IPS-NIHi11 (cell line): ENCODE measurements around the gene EXOC2.
"Not testable (repeated sequence)": the region's sequence is repeated elsewhere in the genome, so short reads cannot be mapped to it uniquely, and the experiment has no call there.

ENCODE experiments used
- DNase-seq: peaks from one replicate; pipeline ENCODE4 v3.0.0; 2012; ENCODE audit warnings: mixed read lengths, low spot score

EXOC2 gene

GRCh38 chr6:709471-710056, 16.6 kb upstream of the EXOC2 start:
- DNase-seq: no peak

- no peak for DNase-seq
Measured at GRCh38 chr6:708237-708598, 15.3 kb upstream of the EXOC2 start.

- DNase-seq: no peak
Measured at GRCh38 chr6:707576-708236, 14.8 kb upstream of the EXOC2 start.

DNA sequence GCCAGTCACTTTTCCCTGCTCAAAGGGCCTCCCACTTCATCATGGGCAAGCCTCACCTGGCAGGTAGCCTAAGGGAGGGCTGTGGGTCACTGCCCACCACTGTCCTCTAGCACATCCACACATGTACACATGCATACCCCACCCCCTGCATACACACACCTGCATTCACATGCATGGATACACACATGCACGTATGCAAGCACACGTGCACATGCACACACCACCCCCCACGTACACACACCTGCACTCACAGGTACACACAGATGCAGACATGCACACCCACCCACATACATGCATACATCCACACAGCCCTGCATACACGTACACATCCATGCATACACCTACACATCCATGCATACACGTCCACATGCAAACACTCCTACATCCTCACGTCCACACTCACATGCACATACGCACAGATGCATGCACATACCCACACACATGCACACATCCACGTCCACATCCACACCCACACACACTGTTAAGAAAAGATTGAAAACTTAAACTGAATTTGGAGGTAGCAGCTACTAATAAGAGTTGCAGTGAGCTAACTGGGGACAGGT, 14.0 kb upstream of the EXOC2 start:
- no peak for DNase-seq

DNA sequence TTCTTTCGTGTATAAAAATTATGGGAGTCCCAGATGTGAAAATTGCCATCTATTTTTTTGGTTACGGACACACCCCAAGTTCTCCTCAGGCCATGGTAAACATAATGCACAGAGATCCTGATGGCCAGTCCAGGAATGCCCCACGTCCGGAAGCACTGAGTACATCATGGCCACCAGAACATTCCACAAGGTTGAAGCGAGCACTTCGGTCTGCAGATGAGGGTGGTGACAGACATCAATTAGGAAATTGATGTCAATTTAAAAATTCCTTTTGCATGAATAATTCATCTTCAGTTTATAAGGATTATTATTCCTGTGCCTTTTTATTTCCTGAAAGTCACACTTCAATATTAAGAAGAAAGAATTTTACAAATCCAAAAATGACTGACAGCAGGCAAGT, 13.2 kb upstream of the EXOC2 start:
- DNase-seq: no peak

- no peak for DNase-seq
Measured at GRCh38 chr6:705047-705446, 12.1 kb upstream of the EXOC2 start.

DNA sequence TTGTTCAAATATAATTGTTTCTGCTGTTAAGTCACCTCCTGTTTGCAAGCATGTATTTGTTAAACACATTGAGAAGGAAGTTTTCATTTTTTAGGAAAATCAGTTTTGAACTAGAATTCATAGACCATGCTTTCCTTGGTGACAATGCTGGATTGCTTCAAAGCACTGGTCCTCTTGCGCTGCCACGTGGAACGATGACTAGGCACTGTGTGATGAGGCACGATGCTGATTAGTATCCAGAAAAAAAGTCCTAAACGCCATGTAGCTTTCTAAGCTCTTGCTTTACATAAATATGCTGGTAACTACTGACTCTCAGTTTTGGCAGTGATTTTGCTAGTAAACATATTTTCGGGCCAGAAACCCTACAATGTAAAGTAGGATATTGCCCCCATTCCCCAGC, 11.1 kb upstream of the EXOC2 start:
- no peak for DNase-seq

- no peak for DNase-seq
Measured at GRCh38 chr6:703552-703951, 10.6 kb upstream of the EXOC2 start.

DNA sequence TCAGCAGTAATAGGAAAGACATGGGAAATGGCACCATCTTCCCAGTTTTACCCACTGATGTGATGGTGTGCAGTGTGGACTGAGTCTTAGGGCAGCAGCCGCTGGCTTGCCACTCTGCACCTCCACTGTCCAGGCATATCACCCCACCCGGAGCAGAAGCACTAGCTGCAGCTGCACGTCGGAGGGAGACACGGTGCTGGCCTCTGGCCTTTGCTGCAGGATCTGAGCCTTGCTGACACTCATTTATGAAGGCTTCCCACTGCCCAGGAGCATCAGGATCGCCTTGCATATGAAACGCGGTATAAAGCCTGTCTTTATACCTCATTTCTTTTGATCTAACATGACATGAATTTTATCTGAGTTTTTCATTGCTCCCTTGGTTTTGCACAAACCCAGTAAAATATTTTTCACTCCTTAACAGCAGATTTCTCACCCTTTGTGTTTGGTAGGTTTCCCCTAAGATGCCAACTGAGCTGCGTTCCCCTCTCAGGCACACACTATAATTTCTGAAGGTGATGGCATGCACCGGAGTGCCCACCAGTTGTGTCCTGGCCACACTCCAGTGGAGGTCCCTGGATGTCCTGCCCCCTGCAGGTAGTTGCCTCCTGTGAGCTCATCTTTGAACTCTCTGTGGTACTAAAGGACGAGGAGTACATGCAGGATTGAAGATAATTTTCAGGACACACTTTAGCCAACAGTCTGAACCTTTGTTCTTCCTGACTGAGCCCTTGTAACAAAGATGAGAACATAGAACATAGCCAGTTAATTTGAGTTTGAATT, 9.0 kb upstream of the EXOC2 start:
- peak; percentile 37 for DNase-seq

GRCh38 chr6:701215-701614, 8.3 kb upstream of the EXOC2 start:
- no peak for DNase-seq

GRCh38 chr6:700490-700889, 7.6 kb upstream of the EXOC2 start:
- DNase-seq: no peak

- no peak for DNase-seq
Measured at GRCh38 chr6:699319-699718, 6.4 kb upstream of the EXOC2 start.

GRCh38 chr6:694431-695126, 1.6 kb upstream of the EXOC2 start:
- not testable (repeated sequence) for DNase-seq

- no peak for DNase-seq
Measured at GRCh38 chr6:693723-694009, 727 bp upstream of the EXOC2 start.

- peak; percentile 76 for DNase-seq
Measured at GRCh38 chr6:692356-692851, 535 bp downstream of the EXOC2 start.

DNA sequence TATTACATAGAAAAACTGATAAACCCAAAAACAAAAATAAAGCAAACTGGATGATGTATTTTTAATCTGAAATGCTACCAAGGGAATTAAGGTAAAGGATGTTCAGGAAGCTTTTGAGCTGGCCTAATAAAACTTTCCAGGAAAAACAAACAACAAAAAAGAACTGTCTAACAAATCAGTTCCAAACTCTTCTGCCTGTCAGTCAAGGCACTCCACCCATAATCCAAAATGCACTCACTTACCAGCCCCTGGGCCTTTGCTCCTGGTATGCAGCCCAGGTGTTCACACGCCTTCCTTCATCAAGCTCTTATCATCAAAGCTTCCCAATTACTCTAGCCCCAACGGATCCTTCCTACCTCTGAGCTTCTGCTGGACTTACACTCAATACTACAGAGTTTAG, 3.7 kb downstream of the EXOC2 start:
- no peak for DNase-seq

GRCh38 chr6:686497-686896, 6.4 kb downstream of the EXOC2 start:
- no peak for DNase-seq

- no peak for DNase-seq
Measured at GRCh38 chr6:684831-685636, 7.9 kb downstream of the EXOC2 start.

DNA sequence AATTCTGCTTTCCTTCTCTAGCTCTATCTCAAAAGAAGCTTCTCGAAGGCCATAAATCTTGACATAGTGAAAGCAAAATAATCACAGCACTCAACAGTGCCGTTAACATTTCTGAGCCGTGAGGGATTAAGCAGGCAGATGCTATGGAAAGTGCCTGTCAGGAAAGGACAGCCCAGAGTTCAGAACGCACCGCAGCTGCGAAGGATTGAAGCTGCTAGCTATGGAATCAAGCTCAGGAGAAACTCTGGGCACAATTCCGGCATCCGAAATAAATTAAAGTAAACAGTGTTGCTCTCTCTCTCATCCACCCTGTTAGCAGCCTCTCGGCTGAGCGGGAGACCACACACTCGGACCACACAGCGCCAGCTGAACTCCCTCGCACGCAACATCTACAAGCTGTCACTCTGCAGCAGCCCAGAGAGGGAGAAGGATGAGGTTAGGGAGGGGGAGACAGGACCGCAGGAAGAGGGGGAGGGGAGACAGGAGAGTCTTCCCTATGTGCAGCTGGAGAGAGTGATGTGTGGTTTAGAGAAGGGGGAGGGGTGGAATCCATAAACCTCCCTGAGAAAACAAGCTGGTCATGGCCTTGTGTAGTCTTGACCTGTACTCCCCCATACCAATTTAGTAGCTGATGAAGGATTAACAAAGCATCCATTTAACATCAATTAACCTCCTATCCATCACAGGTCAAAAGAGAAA, 9.0 kb downstream of the EXOC2 start:
- DNase-seq: peak; percentile 82

DNA sequence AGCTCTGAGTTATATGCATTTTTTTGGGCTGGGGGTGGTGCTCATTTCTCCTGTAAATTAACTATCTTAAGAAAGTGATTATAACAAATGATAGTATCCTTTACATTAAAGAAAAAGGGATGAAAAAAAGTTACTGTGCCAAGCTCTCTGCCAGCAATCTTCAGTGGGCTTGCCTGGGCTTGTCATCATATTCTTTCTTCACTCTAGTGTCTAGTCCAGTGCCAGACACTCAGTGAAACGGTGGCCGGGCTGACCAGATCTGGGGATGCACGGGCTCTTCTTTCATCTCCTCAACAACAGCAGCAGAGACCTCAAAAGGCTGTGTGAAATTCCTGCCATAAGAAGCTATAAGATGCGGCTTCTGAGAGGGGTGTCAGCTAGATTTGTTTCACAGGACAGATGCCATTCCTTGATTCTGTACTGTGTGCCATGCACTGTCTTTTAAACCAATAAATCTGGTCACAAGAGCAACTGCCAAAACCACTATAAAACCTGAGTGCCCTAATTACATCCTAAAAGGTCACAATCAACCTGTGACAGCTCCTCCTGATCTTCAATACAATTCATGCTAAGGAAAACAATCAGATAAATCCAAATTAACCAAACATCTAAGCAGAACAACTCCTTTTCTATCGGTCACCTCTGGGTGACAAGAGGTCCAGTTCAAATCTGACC, 12.1 kb downstream of the EXOC2 start:
- DNase-seq: no peak

DNA sequence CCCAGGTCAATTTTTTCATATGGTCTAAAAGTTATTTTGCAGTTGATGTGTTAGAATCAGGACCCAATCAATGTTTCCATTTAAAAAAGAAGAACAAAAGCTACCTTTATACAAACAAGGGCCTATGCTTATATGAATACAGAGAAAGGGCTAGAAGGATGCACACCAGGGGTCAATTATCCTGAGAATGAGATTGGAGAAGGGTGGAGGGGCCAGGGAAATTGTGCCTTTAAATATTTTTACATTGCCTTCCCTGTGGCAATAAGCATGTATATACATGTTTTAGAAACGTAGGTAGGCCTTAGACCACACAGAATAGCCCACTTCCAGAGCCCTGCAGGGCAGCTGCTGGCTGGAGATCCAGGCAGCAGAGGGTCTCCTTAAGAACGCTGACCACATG, 12.7 kb downstream of the EXOC2 start:
- DNase-seq: no peak
